GM12801 (cell line): ENCODE results near the gene TBKBP1.

Experiments
- CTCF ChIP-seq: IDR thresholded peaks from one replicate; pipeline ENCODE4 v1.5.1; 2011; ENCODE audit warnings: control low read depth; ENCODE audit not compliant: insufficient read length; ENCODE audit errors: extremely low read depth

Gene TBKBP1

GRCh38 chr17:47702391-47702995 is 8.5 kb downstream of the TBKBP1 start:
- no peak for TF ChIP-seq CTCF

- TF ChIP-seq CTCF, result no peak
These were observed 9.2 kb downstream of the TBKBP1 start for GRCh38 chr17:47703191-47703591.

GRCh38 chr17:47703671-47704070 is 9.7 kb downstream of the TBKBP1 start:
- no peak for TF ChIP-seq CTCF

GRCh38 chr17:47704116-47704515 is 10.2 kb downstream of the TBKBP1 start:
- TF ChIP-seq CTCF, result no peak

GRCh38 chr17:47704736-47705135 is 10.8 kb downstream of the TBKBP1 start:
- no peak for TF ChIP-seq CTCF

- TF ChIP-seq CTCF, result no peak
These were observed 11.9 kb downstream of the TBKBP1 start for GRCh38 chr17:47705536-47706530.

GRCh38 chr17:47707056-47707804 is 13.3 kb downstream of the TBKBP1 start:
- no peak for TF ChIP-seq CTCF
